ENCODE measurements around the gene ZHX3. TPM values are rescaled to one million over a fixed set of nuclear protein-coding genes. Genes with fewer than 3 reads are reported as not detected.

ZHX3 gene
- total RNA-seq, 1 experiment from 2014 or later: 21.5 TPM

DNA sequence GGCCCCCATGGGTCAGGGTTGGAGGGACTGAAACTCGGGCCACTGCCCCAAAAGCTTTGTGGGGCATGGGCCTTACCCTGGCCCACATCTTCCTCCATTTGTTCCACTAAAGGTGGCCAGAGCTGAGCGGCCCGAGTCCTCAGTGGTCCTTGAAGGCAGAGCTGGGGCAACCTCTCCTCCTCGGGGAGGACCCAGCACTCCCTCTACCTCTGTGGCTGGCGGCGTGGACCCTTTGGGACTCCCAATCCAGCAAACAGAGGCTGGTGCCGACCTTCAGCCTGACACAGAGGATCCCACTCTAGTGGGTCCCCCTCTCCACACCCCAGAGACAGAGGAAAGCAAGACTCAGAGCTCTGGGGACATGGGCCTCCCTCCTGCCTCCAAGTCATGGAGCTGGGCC lies 32.4 kb upstream of the ZHX3 start:
- no peaks in the 10 kb centered on the region for H4K20me1 ChIP-seq (ENCODE audit: insufficient read depth)
- no TSS peak for BruUV-seq (replicated peaks)

DNA sequence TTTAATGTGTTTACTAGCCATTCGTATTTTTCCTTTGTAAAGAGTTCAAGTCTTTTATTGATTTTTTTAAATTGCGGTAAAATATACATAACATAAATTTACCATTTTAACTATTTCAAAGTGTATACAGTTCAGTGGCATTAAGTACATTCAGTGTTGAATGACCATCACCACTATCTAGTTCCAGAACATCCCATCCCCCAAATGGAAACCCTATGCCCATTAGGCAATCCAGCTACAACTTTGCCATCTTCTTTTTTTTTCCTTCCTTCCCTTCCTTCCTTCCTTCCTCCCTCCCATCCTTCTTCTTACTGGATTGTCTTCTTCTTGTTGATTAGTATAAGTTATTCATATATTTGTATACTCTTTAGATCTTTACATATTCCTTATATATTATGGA lies 31.7 kb upstream of the ZHX3 start:
- intact Hi-C loops (cut with micrococcal nuclease; ENCODE audit: unreplicated experiment): no loop called here
- no peak for DNase-seq
- Histone ChIP-seq H3K4me2 (no peak overlapping the region), H2AFZ (no peak overlapping the region), H3K27me3 (ENCODE audit: insufficient read depth, low read depth) (no peaks in the 10 kb centered on the region), H3K4me1 (replicated peaks; ENCODE audit: insufficient read depth) (no peaks in the 10 kb centered on the region), H3K9me2 (ENCODE audit: insufficient read depth) (no peaks in the 10 kb centered on the region), H3K36me3 (ENCODE audit: low read depth) (no peaks in the 10 kb centered on the region), H3K79me2 (ENCODE audit: low read depth) (no peaks in the 10 kb centered on the region), H3K4me3 (no peak overlapping the region), H3F3A (ENCODE audit: insufficient read depth, low read depth) (no peaks in the 10 kb centered on the region), H4K20me1 (ENCODE audit: insufficient read depth) (no peaks in the 10 kb centered on the region), H3K9me3 (ENCODE audit: insufficient read depth, low read depth) (no peaks in the 10 kb centered on the region), H3K27ac (no peak overlapping the region)
- TF ChIP-seq EZH2 (IDR thresholded peaks at IDR 0.05; ENCODE audit: low read depth): no peak
- TF ChIP-seq, protein P1, sequence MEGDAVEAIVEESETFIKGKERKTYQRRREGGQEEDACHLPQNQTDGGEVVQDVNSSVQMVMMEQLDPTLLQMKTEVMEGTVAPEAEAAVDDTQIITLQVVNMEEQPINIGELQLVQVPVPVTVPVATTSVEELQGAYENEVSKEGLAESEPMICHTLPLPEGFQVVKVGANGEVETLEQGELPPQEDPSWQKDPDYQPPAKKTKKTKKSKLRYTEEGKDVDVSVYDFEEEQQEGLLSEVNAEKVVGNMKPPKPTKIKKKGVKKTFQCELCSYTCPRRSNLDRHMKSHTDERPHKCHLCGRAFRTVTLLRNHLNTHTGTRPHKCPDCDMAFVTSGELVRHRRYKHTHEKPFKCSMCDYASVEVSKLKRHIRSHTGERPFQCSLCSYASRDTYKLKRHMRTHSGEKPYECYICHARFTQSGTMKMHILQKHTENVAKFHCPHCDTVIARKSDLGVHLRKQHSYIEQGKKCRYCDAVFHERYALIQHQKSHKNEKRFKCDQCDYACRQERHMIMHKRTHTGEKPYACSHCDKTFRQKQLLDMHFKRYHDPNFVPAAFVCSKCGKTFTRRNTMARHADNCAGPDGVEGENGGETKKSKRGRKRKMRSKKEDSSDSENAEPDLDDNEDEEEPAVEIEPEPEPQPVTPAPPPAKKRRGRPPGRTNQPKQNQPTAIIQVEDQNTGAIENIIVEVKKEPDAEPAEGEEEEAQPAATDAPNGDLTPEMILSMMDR (conservative IDR thresholded peaks at IDR 0.05): no peak
- BruUV-seq (replicated peaks): no TSS peak
- CTCF ChIA-PET: no interaction called here
- POLR2A ChIA-PET (ENCODE audit: unreplicated experiment): no interaction called here

More for the DNA sequence above, 32.4 kb upstream of the ZHX3 start:
- no peak overlapping the region for H3K27ac ChIP-seq
- no peaks in the 10 kb centered on the region for H3K4me1 ChIP-seq (replicated peaks; ENCODE audit: insufficient read depth)
- H3K79me2 ChIP-seq (ENCODE audit: low read depth): no peaks in the 10 kb centered on the region
- no peaks in the 10 kb centered on the region for H3K36me3 ChIP-seq (ENCODE audit: low read depth)
- H2AFZ ChIP-seq: no peak overlapping the region
- no peak for DNase-seq
- ChIA-PET POLR2A (ENCODE audit: unreplicated experiment) (no interaction called here), CTCF (interaction anchor here (0.6 kb wide), 1 partner anchor 48 kb away, joined by 3 read pairs; no protein-coding TSS in a partner anchor)
- H3K9me3 ChIP-seq (ENCODE audit: insufficient read depth, low read depth): no peaks in the 10 kb centered on the region
- H3K27me3 ChIP-seq (ENCODE audit: insufficient read depth, low read depth): no peaks in the 10 kb centered on the region
- H3F3A ChIP-seq (ENCODE audit: insufficient read depth, low read depth): no peaks in the 10 kb centered on the region
- no peak overlapping the region for H3K4me2 ChIP-seq
- no peak overlapping the region for H3K4me3 ChIP-seq
- intact Hi-C loops (cut with micrococcal nuclease; ENCODE audit: unreplicated experiment): no loop called here
- TF ChIP-seq, protein P1 (conservative IDR thresholded peaks at IDR 0.05): no peak
- TF ChIP-seq EZH2 (IDR thresholded peaks at IDR 0.05; ENCODE audit: low read depth): no peak
- H3K9me2 ChIP-seq (ENCODE audit: insufficient read depth): no peaks in the 10 kb centered on the region

DNA sequence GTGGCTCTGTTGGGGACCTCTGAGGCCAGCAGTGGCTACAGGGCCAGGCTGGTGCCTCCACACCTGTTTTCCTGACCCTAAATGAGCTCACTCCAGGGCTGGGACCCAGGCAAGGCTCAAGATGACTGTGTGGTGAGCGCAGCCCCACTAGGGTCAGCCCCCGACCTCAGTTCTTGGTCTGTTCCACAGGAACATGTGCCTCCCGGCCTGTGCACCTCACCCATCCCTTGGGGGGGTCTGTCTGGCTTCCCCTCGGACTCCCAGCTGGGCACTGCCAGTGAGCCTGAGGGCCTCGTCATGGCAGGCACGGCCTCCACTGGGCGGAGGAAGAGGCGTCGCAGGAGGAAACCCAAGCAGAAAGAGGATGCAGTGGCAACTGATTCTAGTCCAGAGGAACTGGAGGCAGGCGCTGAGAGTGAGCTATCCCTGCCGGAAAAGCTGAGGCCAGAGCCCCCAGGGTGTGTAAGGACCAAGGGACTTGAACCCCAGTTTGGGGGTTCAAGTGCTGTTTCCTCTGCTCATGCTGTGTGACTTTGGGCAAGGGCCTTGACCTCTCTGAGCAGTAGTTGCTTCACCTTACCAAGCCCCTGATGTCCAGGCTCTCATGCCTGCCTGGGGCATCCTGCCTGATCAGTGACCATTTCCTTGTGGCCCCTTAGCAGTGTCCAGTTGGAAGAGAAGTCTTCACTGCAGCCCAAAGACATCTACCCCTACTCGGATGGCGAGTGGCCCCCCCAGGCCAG lies 31.1 kb upstream of the ZHX3 start:
- Histone ChIP-seq H3K4me2 (no peak overlapping the region), H3K36me3 (ENCODE audit: low read depth) (no peaks in the 10 kb centered on the region), H3K4me1 (replicated peaks; ENCODE audit: insufficient read depth) (no peaks in the 10 kb centered on the region), H3K4me3 (no peak overlapping the region), H2AFZ (no peak overlapping the region), H3K9me3 (ENCODE audit: insufficient read depth, low read depth) (no peaks in the 10 kb centered on the region), H3K27ac (no peak overlapping the region), H4K20me1 (ENCODE audit: insufficient read depth) (no peaks in the 10 kb centered on the region), H3K27me3 (ENCODE audit: insufficient read depth, low read depth) (no peaks in the 10 kb centered on the region), H3K79me2 (ENCODE audit: low read depth) (no peaks in the 10 kb centered on the region), H3F3A (ENCODE audit: insufficient read depth, low read depth) (no peaks in the 10 kb centered on the region), H3K9me2 (ENCODE audit: insufficient read depth) (no peaks in the 10 kb centered on the region)
- POLR2A ChIA-PET (ENCODE audit: unreplicated experiment): no interaction called here
- DNase-seq: no peak
- CTCF ChIA-PET: no interaction called here
- intact Hi-C loops (cut with micrococcal nuclease; ENCODE audit: unreplicated experiment): no loop called here
- TF ChIP-seq, protein P1 (conservative IDR thresholded peaks at IDR 0.05): no peak
- no peak for TF ChIP-seq EZH2 (IDR thresholded peaks at IDR 0.05; ENCODE audit: low read depth)
- BruUV-seq (replicated peaks): no TSS peak

Measured in PC-9 (cell line).